HTR-8/SVneo (cell line): ENCODE data around the gene MYO1E.
A peak's percentile ranks its signal among the peaks of the same experiment; 100 is the strongest.
"Not testable (repeated sequence)": the region's sequence is repeated elsewhere in the genome, so short reads cannot be mapped to it uniquely, and the experiment has no call there.

Source experiments
- DNase-seq: peaks from one replicate; pipeline ENCODE4 v3.0.0; 2011; ENCODE audit warnings: low spot score, mixed read lengths; ENCODE audit not compliant: insufficient read length
- FAIRE-seq: peaks from 2 replicates; lab custom pipeline; 2011; peaks lifted over from hg19 to GRCh38; lab: Jason Lieb, UNC

Gene MYO1E

GRCh38 chr15:59176653-59177316, 195.9 kb downstream of the MYO1E start:
- FAIRE-seq: no peak
- no peak for DNase-seq

DNA sequence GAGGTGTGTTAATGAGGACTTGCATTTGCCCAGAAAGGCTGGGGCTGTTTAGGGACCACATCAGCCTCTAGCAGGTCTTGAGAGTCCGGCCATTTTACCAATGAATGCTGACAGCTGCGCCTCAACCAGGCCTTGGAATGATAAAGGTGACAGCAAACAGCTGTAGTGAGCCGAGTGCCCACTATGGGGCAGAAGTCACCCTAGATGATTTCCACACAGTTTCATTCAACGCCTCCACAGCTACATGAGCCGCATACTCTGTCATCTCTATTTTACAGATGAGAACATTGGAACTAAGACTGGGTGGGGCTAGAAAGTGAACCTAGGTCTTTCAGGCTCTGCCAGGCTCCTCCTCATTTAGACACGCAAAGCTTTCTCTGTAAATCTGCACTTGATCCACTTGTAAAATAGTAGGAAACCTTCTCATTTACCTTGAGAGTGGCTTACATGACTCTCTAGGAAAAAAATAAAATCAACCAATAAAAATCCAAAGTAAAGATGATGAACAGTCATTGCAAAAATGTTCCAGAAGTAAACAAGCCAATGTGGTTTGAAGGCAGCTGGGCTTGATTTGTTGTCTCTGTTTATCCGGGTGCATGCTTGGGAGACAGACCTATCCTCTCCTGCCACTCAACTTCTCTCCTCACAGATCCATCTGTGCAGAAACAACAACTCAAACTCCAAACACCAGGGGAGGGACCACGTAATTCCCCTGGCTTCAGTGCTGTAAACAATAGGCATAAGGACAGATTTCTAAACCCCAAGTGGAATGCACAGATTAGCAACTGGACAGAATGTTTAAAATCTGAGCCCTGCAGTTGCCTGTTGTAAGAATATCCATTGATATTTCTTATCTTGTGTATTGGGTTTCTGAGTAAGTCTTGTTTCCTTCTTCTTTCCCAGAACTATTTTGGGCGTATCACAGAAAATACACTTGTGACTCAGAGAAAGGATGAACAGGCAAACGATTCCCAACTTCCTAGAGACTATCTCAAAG, 197.5 kb downstream of the MYO1E start:
- FAIRE-seq: peak; percentile 75
- DNase-seq: peak; percentile 76

DNA sequence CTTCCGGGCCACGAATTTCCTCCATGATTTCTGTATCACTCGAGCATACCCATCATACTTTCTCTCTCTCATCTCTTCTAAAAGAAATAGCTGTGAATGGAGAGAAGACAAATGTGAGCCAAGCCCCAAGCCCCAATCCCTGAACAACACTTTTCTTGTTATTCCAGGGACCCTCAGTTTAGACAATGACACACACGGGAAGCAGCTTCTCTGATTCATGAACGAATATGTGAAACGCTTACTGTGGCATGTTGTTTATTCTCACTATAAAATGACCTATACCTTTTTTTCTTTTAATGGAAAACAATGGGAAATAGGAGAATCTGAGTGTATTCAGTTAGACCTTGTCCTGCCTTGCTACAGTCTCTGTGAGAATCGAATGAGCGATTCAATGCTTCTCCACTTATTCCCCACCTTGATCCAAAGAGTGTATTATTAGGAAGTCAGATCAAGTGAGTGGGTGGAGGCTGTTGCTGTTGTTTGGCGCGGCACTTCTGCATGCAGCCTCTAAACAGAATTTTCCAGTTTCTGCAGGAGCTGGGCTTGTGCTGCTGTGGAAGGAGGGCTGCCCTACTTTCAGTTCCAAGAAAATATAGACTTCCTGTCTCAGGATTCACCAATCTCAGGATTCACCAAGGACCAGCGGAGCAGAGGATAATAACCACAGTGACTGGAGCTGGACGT, 198.4 kb downstream of the MYO1E start:
- no peak for DNase-seq
- FAIRE-seq: no peak

DNA sequence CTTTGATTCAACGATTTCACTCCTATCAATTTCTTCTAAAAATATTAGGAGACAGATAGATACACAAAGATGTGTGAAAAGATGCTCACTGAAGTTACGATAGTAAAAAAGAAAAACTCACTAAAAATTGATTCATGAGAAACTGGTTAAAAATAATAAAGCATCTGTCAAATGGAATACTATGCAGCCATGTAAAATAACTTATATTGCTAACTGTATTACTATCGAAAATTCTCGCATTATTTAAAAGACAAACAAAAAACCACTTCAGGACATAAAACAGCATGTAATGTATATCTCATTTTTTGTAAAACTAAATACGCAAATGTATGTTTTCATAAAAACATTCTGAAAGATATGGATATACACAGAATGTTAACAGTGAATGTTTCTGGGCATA, 199.5 kb downstream of the MYO1E start:
- no peak for DNase-seq
- no peak for FAIRE-seq

GRCh38 chr15:59172289-59172901, 200.3 kb downstream of the MYO1E start:
- no peak for DNase-seq
- no peak for FAIRE-seq

DNA sequence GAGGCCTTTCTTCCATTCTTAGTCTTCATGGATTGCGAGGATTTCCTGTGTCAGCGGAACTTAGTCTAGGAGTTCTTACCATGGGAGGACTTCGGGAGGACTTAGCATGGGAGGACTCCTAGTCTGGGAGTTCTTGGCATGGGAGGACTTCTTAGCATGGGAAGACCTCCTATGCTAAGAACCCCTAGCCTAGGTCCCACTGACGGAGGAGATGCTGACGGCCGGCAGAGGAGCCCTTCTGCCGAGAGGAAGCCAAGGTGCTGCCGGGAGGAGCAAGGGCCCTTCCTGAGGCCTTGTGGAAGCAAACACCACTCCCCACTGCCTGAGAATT, 201.6 kb downstream of the MYO1E start:
- DNase-seq (no peak), FAIRE-seq (no peak)

DNA sequence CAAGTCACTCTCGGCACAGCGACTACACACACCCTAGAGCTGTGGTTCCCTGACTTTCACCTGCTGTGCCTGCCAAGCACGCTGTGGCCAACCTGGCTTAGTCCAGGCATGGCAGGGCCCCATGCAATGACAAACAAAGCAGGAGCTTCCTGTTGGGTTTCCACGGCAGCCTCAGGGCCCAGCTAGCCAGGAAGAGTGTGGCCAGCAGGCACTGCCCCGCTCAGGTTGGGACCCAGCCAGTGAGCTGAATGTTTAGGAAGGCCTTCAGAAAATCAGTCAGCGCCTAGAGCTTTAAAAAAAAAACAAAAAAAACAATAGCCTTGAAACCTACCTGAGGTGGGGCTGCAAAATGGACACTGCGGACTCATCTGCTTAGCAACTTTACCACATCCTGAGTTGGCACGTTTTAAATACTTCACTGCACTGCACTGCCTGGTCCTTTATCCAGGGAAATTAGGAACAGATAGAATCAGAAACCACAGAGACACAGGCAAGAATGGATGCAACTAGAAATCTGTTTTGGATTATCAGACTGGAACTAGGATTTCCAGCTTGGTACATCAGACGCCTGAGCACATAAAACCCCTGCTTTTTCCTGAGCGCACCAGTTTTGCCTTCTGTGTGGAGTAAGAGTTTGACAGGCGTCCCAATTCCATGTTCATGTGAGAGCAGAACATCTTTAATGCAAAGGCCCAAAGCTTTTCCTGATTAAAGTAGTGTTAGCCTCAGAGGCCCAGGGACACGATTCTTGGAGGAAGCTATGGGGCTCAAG, 202.2 kb downstream of the MYO1E start:
- no peak for FAIRE-seq
- no peak for DNase-seq

DNA sequence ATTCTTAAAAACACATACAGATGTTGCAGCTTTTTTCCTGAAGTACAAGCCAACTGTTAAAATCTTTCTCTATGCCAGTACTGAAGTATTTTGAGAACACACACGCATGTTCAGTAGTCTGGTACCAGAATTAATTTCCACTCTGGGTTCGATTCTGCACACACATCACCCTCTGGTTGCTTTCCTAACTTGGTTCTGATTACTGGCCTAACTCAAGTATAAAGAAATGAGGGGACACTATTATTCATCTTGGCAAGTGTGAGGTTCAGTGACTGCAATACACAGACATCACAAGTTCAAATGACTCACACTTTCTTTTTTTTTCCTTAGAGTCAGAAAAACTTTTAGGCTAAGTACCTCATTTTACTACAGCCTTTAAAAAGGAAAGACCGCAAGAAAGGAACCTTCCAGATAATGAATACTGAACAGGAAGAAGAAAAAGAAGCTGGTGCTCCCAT, 203.4 kb downstream of the MYO1E start:
- DNase-seq: no peak

DNA sequence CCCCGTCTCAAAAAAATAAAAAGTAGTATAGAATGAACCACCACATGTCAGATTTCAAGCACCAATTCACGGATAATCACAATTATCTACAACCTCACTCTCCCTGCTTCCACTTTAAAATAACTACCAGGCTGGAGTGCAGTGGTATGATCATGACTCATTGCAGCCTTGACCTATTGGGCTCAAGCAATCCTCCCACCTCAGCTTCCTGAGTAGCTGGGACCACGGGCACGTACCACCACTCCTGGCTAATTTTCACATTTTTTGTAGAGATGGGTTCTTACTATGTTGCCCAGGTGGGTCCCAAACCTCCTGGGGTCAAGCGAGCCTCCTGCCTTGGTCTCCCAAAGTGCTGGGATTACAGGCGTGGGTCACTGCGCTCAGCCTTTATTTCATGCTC, 204.1 kb downstream of the MYO1E start:
- no peak for DNase-seq
- FAIRE-seq: no peak

More for the DNA sequence above, 203.4 kb downstream of the MYO1E start:
- no peak for FAIRE-seq

DNA sequence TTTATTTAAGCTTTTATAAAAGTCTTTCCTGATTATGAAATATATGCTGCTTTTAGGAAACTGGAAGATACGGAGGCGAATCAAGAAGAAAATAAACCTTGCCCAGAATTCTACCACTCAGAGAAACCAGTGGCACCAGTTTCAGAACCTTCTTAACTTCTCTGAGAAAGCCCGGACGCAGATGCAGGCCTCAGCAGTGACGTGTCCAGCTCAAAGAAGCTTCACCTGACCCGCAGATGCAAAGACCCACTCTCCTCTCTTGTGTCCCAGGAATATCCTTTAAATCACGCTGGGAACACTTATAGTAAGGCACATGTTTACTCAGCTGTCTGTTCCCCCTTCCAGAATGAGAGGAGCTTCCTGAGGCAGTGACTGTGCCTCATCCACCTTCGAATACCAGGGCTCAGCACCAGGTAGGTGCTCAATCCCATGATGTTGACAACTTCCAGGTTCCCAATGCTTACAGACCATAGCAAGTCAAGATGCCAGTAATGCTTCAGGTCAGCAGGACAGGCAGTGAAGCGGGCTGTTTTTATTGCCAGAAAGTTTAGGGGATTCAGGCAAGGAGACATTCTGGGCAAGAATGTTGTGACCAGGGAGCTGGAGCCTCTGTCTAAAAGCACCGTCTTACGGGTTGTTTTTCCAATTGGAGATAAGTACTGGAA, 205.9 kb downstream of the MYO1E start:
- no peak for DNase-seq
- FAIRE-seq: no peak

DNA sequence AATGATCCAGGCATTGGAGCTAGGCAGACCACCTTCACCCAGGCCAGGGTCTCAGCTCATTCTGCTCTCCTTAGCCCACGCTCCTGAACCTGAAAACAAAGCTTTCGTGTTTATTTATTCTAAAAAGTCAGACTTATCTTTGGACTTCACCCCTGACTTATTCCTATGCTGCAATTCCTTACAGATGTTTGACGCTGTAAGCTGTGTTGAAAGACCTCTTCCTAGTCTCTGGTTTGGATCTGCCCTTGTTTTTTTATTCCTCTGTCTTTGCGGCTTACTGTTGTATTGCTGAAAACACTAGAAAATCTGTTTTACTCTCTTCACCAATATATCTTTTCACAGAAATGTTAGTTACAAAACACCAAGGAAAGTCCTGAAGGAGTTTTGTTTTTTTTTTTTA, 206.5 kb downstream of the MYO1E start:
- no peak for DNase-seq
- FAIRE-seq: no peak

DNA sequence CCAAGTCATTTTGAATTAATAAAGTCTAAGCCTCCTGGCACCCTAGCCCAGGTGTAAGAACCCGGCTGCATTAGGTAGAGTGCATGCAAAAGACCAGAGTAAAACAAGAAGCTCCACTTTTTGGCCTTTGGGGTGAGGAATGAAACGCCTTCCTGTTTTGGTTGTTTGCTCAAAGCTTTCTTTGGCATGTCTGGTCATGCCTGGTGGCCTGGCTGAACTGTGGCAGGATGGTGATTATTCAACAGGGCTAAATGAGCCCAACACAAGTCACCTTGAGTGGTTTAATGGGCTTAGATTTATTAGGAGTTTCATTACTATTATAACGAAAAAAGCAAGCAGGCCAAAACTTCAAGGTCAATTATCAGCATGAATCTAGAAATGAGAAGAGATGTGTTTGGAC, 206.9 kb downstream of the MYO1E start:
- FAIRE-seq (no peak), DNase-seq (no peak)

DNA sequence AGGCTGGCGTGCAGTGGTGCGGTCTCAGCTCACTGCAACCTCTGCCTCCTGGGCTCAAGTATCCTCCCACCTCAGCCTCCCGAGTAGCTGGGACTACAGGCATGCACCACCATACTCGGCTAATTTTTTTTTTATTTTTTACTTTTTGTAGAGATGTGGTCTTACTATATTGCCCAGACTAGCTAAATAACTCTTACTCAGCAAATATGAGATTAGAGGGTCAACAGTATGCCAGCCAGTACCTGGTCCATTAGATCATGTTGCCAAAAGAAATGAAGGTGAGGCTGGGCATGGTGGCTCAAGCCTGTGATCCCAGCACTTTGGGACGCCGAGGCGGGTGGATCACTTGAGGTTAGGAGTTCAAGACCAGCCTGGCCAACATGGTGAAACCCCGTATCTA, 210.6 kb downstream of the MYO1E start:
- not testable (repeated sequence) for DNase-seq, FAIRE-seq

- FAIRE-seq: no peak
- DNase-seq: no peak
Measured at GRCh38 chr15:59160880-59161593, 211.6 kb downstream of the MYO1E start.

- DNase-seq (no peak), FAIRE-seq (no peak)
Measured at GRCh38 chr15:59159210-59159609, 213.5 kb downstream of the MYO1E start.

GRCh38 chr15:59158701-59159034, 214.0 kb downstream of the MYO1E start:
- DNase-seq (no peak), FAIRE-seq (no peak)

DNA sequence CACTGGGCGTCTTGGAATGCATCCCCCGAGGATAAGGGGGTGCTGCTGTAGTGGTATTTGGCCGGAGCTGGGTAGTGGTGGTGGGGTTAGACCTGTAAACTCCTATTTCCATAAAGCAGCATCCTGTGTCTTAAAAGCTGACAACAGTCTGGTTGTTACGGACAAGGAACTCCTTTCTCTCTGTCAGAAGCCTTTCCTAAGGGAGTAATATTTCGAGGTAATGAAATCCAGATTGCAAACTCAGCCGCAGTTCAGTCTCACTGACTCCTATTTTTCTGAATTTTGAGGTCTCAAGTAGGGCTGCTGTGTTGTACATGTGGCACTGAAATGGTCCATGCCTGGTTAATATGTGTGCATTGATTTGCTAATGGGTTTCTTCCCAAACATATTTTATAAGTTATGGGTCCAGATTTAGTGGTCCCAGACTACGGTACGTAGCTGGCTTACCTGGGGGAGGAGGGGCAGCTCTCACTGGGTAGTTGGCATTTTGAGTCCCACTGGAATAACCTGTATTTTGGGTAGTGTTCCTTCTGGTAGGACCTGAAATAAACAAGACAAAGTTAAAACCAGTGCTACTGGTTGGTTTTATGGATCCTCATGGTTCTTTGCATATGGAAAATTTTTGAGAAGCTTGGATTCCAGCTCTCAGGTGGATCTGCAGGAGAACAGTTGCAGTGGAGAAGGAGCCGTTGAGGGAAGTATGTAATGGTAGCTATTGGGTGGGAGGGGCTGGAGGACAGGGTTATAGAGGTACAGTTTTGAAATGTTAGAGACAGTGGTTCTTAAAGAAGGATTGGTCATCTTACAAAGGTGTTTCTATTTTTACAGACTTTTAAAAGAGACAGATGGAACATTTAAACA, 214.6 kb downstream of the MYO1E start:
- DNase-seq: no peak
- FAIRE-seq: no peak

DNA sequence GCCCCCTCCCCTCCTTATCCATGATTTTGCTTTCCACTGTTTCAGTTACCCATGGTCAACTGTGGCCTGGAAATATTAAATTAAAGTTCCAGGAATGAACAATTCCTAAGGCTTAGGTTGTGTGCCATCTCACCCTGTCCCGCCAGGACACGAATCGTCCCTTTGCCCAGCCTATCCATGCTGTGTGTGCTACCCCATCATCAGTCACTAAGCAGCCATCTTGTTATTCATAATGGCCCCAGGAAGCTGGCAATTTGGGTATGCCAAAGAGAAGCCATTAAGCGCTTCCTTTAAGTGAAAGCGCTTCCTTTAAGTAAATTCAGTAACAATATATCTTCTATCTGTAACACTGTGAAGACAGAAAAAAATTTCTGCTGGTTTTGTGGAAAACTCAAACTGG, 215.3 kb downstream of the MYO1E start:
- FAIRE-seq (no peak), DNase-seq (no peak)
